ENCODE measurements around the gene OGFR.

The OGFR gene

GRCh38 chr20:62770111-62770910 is 34.3 kb upstream of the OGFR start:
- no peak for DNase-seq

GRCh38 chr20:62770916-62771315 is 33.7 kb upstream of the OGFR start:
- DNase-seq, result no peak

- DNase-seq, result no peak
Observed at GRCh38 chr20:62771396-62772102, 33.1 kb upstream of the OGFR start.

- no peak for DNase-seq
Observed at GRCh38 chr20:62772103-62772611, 32.5 kb upstream of the OGFR start.

- DNase-seq, result no peak
Observed at GRCh38 chr20:62772619-62772989, 32.0 kb upstream of the OGFR start.

- no peak for DNase-seq
Observed at GRCh38 chr20:62772990-62773844, 31.4 kb upstream of the OGFR start.

- no peak for DNase-seq
Observed at GRCh38 chr20:62773845-62774714, 30.6 kb upstream of the OGFR start.

- DNase-seq, result no peak
Observed at GRCh38 chr20:62774762-62775161, 29.9 kb upstream of the OGFR start.

- DNase-seq, result no peak
Observed at GRCh38 chr20:62775206-62775605, 29.4 kb upstream of the OGFR start.

GRCh38 chr20:62776035-62776691 is 28.5 kb upstream of the OGFR start:
- DNase-seq, result no peak

- DNase-seq, result peak; percentile 60
Observed at GRCh38 chr20:62776692-62777527, 27.7 kb upstream of the OGFR start.

- no peak for DNase-seq
Observed at GRCh38 chr20:62777528-62777830, 27.2 kb upstream of the OGFR start.

GRCh38 chr20:62778058-62778457 is 26.6 kb upstream of the OGFR start:
- DNase-seq, result no peak

- DNase-seq, result no peak
Observed at GRCh38 chr20:62778601-62779416, 25.8 kb upstream of the OGFR start.

- no peak for DNase-seq
Observed at GRCh38 chr20:62779417-62779685, 25.3 kb upstream of the OGFR start.

GRCh38 chr20:62780204-62780603 is 24.4 kb upstream of the OGFR start:
- DNase-seq, result no peak

- DNase-seq, result no peak
Observed at GRCh38 chr20:62780696-62781095, 23.9 kb upstream of the OGFR start.

- no peak for DNase-seq
Observed at GRCh38 chr20:62782149-62782892, 22.3 kb upstream of the OGFR start.

GRCh38 chr20:62782893-62783278 is 21.7 kb upstream of the OGFR start:
- DNase-seq, result peak; percentile 5

GRCh38 chr20:62784497-62784896 is 20.1 kb upstream of the OGFR start:
- no peak for DNase-seq

Measured in hematopoietic multipotent progenitor cell treated with erythropoietin and hydrocortisone succinate and interleukin-3 and kit ligand, for 6 days (in vitro differentiated cells).